ENCODE results near the gene TCFL5.

- no peak for TF ChIP-seq CTCF (IDR thresholded peaks at IDR 0.05)
- TF ChIP-seq EP300 (IDR thresholded peaks at IDR 0.05): no peak
Measured at GRCh38 chr20:62814060-62814708, 47.4 kb downstream of the TCFL5 start.
